Measurements from ENCODE around the gene VDR.

- no peak for TF ChIP-seq EZH2 (IDR thresholded peaks at IDR 0.05)
- no peak for TF ChIP-seq CTCF (IDR thresholded peaks at IDR 0.05)
- no peak for TF ChIP-seq EZH2phosphoT487 (IDR thresholded peaks at IDR 0.05)
These were observed 105.3 kb downstream of the VDR start for GRCh38 chr12:47799357-47799955.
